Measurements from ENCODE around the gene PCDHA7.
A peak's percentile ranks its signal among the peaks of the same experiment; 100 is the strongest.
"Not testable (repeated sequence)": the region's sequence is repeated elsewhere in the genome, so short reads cannot be mapped to it uniquely, and the experiment has no call there.

PCDHA7 gene, protein sequence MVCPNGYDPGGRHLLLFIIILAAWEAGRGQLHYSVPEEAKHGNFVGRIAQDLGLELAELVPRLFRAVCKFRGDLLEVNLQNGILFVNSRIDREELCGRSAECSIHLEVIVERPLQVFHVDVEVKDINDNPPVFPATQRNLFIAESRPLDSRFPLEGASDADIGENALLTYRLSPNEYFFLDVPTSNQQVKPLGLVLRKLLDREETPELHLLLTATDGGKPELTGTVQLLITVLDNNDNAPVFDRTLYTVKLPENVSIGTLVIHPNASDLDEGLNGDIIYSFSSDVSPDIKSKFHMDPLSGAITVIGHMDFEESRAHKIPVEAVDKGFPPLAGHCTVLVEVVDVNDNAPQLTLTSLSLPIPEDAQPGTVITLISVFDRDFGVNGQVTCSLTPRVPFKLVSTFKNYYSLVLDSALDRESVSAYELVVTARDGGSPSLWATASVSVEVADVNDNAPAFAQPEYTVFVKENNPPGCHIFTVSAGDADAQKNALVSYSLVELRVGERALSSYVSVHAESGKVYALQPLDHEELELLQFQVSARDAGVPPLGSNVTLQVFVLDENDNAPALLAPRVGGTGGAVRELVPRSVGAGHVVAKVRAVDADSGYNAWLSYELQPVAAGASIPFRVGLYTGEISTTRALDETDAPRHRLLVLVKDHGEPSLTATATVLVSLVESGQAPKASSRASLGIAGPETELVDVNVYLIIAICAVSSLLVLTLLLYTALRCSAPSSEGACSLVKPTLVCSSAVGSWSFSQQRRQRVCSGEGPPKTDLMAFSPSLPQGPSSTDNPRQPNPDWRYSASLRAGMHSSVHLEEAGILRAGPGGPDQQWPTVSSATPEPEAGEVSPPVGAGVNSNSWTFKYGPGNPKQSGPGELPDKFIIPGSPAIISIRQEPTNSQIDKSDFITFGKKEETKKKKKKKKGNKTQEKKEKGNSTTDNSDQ

DNA sequence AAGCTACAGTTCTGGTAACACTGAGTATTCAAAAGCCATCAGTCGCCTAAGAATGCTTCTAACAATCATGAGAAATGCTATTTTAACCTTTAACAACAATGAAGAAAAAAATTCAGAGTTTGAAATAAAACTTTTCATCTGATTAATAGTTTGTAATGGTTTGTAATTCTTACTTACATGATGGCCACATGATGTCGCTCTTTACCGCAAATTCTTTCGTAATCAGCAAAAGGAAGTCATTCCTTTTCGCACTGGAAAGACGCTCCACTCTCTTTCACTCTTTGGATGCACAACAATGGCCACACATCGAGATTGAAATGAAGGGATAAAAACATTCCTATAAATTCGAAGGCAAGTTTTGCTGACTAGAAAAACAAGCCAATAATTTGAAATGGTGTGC is at the start of gene PCDHA7:
TSS of gene PCDHA7 (plus strand) at position 277 of the 400 bp plus-strand sequence. CDS start at position 392, 115 bp downstream.
- TF ChIP-seq, protein P1, sequence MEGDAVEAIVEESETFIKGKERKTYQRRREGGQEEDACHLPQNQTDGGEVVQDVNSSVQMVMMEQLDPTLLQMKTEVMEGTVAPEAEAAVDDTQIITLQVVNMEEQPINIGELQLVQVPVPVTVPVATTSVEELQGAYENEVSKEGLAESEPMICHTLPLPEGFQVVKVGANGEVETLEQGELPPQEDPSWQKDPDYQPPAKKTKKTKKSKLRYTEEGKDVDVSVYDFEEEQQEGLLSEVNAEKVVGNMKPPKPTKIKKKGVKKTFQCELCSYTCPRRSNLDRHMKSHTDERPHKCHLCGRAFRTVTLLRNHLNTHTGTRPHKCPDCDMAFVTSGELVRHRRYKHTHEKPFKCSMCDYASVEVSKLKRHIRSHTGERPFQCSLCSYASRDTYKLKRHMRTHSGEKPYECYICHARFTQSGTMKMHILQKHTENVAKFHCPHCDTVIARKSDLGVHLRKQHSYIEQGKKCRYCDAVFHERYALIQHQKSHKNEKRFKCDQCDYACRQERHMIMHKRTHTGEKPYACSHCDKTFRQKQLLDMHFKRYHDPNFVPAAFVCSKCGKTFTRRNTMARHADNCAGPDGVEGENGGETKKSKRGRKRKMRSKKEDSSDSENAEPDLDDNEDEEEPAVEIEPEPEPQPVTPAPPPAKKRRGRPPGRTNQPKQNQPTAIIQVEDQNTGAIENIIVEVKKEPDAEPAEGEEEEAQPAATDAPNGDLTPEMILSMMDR (IDR thresholded peaks at IDR 0.05; ENCODE audit: low read length, missing control alignments) = peak; percentile 13
- peak within 1 kb of the TSS; percentile 31 for H3K4me3 ChIP-seq (replicated peaks; ENCODE audit: low read depth, low read length)
- DNase-seq (ENCODE audit: low read depth) = peak; percentile 40

DNA sequence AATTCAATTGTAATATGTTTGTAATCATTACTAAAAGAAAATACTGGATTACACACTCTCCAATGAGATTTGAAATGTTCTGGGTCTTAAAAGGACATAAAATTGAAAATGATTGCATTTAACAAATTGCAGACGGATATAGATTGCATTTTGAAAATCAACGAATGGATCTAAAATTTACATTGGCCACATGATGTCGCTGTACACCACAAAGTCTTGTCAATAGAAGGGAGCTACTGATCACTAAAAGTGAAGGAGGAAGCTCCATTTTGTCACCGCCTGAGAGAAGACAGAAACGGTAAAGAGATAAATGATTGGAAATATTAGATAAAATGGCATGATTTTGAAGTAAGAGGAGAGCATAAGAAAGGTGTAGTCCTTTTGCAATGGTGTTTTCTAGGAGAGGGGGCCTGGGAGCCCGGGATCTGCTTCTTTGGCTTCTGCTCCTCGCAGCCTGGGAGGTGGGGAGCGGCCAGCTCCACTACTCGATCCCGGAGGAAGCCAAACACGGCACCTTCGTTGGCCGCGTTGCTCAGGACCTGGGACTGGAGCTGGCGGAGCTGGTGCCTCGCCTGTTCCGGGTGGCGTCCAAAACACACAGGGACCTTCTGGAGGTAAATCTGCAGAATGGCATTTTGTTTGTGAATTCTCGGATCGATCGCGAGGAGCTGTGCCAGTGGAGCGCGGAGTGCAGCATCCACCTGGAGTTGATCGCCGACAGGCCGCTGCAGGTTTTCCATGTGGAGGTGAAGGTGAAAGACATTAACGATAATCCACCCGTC is 48.0 kb upstream of the PCDHA7 start, which contains the start of gene PCDHA1:
TSS of gene PCDHA1 (plus strand) at position 236 of the 782 bp plus-strand sequence.
- no peak for DNase-seq (ENCODE audit: low read depth)
- TF ChIP-seq, protein P1 (IDR thresholded peaks at IDR 0.05; ENCODE audit: low read length, missing control alignments) = no peak
- H3K4me3 ChIP-seq (replicated peaks; ENCODE audit: low read depth, low read length) = no peak within 1 kb of the TSS

DNA sequence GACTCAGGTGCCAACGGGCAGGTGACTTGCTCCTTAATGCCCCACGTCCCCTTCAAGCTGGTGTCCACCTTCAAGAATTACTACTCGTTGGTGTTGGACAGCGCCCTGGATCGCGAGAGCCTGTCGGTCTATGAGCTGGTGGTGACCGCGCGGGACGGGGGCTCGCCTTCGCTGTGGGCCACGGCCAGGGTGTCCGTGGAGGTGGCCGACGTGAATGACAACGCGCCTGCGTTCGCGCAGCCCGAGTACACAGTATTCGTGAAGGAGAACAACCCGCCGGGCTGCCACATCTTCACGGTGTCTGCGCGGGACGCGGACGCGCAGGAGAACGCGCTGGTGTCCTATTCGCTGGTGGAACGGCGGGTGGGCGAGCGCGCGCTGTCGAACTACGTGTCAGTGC is 46.6 kb upstream of the PCDHA7 start:
- DNase-seq (ENCODE audit: low read depth); H3K4me3 ChIP-seq (replicated peaks; ENCODE audit: low read depth, low read length): not testable (repeated sequence)

DNA sequence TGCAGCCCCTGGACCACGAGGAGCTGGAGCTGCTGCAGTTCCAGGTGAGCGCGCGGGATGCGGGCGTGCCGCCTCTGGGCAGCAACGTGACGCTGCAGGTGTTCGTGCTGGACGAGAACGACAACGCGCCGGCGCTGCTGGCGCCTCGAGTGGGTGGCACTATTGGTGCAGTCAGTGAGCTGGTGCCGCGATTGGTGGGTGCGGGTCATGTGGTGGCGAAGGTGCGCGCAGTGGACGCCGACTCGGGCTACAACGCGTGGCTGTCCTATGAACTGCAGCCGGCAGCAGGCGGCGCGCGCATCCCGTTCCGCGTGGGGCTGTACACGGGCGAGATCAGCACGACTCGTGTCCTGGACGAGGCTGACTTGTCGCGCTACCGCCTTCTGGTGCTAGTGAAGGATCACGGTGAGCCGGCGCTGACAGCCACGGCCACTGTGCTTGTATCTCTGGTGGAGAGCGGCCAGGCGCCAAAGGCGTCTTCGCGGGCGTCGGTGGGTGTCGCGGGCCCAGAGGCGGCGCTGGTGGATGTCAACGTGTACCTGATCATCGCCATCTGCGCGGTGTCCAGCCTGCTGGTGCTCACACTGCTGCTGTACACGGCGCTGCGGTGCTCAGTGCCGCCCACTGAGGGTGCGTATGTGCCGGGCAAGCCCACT is 46.1 kb upstream of the PCDHA7 start:
- DNase-seq (ENCODE audit: low read depth); H3K4me3 ChIP-seq (replicated peaks; ENCODE audit: low read depth, low read length): not testable (repeated sequence)

DNA sequence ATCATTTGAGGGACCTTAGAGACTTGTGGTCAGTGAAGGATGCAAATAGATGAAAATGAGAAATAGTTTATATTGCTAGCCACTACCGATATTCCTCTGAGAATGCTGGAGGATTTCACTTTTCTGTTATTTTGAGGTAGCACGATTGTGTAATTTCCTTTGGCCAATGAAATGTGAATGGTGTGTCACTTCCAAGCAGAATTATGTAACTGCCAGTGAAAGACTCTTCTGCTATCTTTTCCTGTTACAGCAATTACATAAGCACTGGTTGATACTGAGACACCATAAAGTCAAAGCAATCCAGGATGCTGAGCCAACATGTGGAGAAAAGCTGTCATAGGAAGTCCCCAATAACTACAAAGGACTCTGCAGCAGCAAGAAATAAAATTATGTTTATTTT is 43.0 kb upstream of the PCDHA7 start:
- H3K4me3 ChIP-seq (replicated peaks; ENCODE audit: low read depth, low read length) = no peak overlapping the region
- TF ChIP-seq, protein P1 (IDR thresholded peaks at IDR 0.05; ENCODE audit: low read length, missing control alignments) = no peak
- DNase-seq (ENCODE audit: low read depth) = no peak

DNA sequence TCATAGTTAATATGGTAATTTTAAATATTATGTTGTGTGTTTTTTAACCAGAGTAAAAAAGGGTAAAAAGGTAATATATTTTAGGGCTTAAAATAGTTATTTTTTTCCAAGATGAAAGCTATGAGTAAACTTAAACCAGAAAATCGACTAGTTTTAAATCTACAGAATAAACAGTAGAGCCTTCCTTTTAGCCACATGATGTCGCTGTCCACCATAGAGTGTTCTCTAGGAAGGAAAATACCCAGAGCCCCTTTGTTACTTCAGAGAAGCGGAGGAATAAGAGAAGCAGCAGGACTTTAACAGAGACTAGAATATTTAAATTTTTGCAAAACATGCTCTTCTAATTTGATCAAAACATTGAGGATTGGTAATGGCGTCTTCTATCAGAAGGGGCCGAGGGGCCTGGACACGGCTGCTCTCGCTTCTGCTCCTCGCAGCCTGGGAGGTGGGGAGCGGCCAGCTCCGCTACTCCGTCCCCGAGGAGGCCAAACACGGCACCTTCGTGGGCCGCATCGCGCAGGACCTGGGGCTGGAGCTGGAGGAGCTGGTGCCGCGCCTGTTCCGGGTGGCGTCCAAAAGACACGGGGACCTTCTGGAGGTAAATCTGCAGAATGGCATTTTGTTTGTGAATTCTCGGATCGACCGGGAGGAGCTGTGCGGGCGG is 39.3 kb upstream of the PCDHA7 start, which contains the start of gene PCDHA2:
TSS of gene PCDHA2 (plus strand) at position 258 of the 664 bp plus-strand sequence.
- no peak for DNase-seq (ENCODE audit: low read depth)
- TF ChIP-seq, protein P1 (IDR thresholded peaks at IDR 0.05; ENCODE audit: low read length, missing control alignments) = no peak
- H3K4me3 ChIP-seq (replicated peaks; ENCODE audit: low read depth, low read length) = no peak within 1 kb of the TSS

DNA sequence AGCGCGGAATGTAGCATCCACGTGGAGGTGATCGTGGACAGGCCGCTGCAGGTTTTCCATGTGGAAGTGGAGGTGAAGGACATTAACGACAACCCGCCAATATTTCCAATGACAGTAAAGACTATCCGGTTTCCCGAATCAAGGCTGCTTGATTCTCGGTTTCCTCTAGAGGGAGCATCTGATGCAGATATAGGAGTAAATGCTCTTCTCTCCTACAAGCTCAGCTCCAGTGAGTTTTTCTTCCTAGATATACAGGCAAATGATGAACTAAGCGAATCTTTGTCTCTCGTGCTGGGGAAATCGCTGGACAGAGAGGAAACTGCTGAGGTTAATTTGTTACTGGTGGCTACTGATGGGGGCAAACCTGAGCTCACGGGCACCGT is 38.8 kb upstream of the PCDHA7 start:
- peak; percentile 7 for DNase-seq (ENCODE audit: low read depth)
- TF ChIP-seq, protein P1 (IDR thresholded peaks at IDR 0.05; ENCODE audit: low read length, missing control alignments) = peak; percentile 10
- no peak overlapping the region for H3K4me3 ChIP-seq (replicated peaks; ENCODE audit: low read depth, low read length)

DNA sequence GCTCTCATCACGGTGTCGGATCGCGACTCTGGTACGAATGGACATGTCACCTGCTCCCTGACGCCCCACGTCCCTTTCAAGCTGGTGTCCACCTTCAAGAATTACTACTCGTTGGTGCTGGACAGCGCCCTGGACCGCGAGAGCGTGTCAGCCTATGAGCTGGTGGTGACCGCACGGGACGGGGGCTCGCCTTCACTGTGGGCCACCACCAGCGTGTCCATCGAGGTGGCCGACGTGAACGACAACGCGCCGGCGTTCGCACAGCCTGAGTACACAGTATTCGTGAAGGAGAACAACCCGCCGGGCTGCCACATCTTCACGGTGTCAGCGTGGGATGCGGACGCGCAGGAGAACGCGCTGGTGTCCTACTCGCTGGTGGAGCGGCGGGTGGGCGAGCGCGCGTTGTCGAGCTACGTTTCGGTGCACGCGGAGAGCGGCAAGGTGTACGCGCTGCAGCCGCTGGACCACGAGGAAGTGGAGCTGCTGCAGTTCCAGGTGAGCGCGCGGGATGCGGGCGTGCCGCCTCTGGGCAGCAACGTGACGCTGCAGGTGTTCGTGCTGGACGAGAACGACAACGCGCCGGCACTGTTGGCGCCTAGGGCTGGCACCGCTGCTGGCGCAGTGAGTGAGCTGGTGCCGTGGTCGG is 37.9 kb upstream of the PCDHA7 start:
- DNase-seq (ENCODE audit: low read depth); H3K4me3 ChIP-seq (replicated peaks; ENCODE audit: low read depth, low read length): not testable (repeated sequence)

Measured in fibroblast of pulmonary artery (primary cell).